ENCODE data around the gene ZNF70. TPM values are rescaled to one million over a fixed set of nuclear protein-coding genes. Genes with fewer than 3 reads are reported as not detected.

Gene ZNF70
- total RNA-seq, 4 donors from 2014 or later: 4.1 to 7.4 (median 6.0) TPM

- 87 to 90% methylated on average over 14 of the region's 14 CpGs for WGBS, 2 donors
- H3K27me3 ChIP-seq: no peaks in the 10 kb centered on the region
- DNase-seq (ENCODE audit: low spot score in 2 of 2): no peak
- H3K36me3 ChIP-seq: no peaks in the 10 kb centered on the region
- TF ChIP-seq POLR2A (IDR thresholded peaks at IDR 0.05) (no peak), EP300 (IDR thresholded peaks at IDR 0.05) (no peak)
- TF ChIP-seq, protein P1, sequence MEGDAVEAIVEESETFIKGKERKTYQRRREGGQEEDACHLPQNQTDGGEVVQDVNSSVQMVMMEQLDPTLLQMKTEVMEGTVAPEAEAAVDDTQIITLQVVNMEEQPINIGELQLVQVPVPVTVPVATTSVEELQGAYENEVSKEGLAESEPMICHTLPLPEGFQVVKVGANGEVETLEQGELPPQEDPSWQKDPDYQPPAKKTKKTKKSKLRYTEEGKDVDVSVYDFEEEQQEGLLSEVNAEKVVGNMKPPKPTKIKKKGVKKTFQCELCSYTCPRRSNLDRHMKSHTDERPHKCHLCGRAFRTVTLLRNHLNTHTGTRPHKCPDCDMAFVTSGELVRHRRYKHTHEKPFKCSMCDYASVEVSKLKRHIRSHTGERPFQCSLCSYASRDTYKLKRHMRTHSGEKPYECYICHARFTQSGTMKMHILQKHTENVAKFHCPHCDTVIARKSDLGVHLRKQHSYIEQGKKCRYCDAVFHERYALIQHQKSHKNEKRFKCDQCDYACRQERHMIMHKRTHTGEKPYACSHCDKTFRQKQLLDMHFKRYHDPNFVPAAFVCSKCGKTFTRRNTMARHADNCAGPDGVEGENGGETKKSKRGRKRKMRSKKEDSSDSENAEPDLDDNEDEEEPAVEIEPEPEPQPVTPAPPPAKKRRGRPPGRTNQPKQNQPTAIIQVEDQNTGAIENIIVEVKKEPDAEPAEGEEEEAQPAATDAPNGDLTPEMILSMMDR (IDR thresholded peaks at IDR 0.05): no peak
- H3K9me3 ChIP-seq: no peaks in the 10 kb centered on the region
- peaks cover 0 to 20% (median 7%) of the 10 kb centered on the region in 4 donors for H3K4me1 ChIP-seq
- peak within 1 kb of the TSS in 1 of 4 donors; percentile 31 for H3K4me3 ChIP-seq
- H3K27ac ChIP-seq: no peak within 1 kb of the TSS
Measured at GRCh38 chr22:23754220-23754919, 3.5 kb upstream of the ZNF70 start, which contains the start of gene VPREB3. TSS of gene VPREB3 (minus strand) at chr22:23754425. CDS start at chr22:23754363, 62 bp downstream.

GRCh38 chr22:23753385-23753784 lies 2.5 kb upstream of the ZNF70 start:
- no peaks in the 10 kb centered on the region for H3K9me3 ChIP-seq
- H3K4me1 ChIP-seq: peaks cover 0 to 20% (median 7%) of the 10 kb centered on the region in 4 donors
- peak overlapping the region in 1 of 4 donors; percentile 31 for H3K4me3 ChIP-seq
- DNase-seq (ENCODE audit: low spot score in 2 of 2): no peak
- no peak for TF ChIP-seq POLR2A (IDR thresholded peaks at IDR 0.05)
- TF ChIP-seq EP300 (IDR thresholded peaks at IDR 0.05): no peak
- TF ChIP-seq, protein P1 (IDR thresholded peaks at IDR 0.05): no peak
- no peaks in the 10 kb centered on the region for H3K27me3 ChIP-seq
- H3K27ac ChIP-seq: no peak overlapping the region
- WGBS, 2 donors: 53 to 60% methylated on average over 2 of the region's 2 CpGs
- no peaks in the 10 kb centered on the region for H3K36me3 ChIP-seq

DNA sequence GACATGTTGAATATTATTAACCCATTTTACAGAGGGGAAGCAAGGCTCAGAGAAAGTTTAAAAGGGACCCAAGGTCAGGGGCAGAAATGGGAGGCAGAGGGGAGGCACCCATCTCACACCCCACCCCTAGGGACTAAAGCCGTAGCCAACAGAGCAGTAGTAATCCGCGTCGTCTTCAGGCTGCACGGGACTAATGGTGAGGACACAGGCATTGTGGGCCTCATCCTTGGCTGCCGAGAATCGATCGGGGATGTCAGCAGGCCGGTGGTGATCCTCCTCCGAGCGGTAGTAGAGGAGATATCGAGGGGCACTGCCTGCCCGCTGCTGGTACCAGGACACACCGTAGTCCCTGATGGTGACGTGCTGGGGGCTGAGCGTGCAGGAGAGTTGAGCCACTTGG lies 1.8 kb upstream of the ZNF70 start:
- no peak for DNase-seq (ENCODE audit: low spot score in 2 of 2)
- Histone ChIP-seq H3K9me3 (no peaks in the 10 kb centered on the region), H3K27ac (no peak overlapping the region), H3K4me1 (peaks cover 0 to 20% (median 7%) of the 10 kb centered on the region in 4 donors), H3K27me3 (no peaks in the 10 kb centered on the region), H3K4me3 (peak overlapping the region in 1 of 4 donors; percentile 31), H3K36me3 (no peaks in the 10 kb centered on the region)
- no peak for TF ChIP-seq EP300 (IDR thresholded peaks at IDR 0.05)
- TF ChIP-seq, protein P1 (IDR thresholded peaks at IDR 0.05): no peak
- no peak for TF ChIP-seq POLR2A (IDR thresholded peaks at IDR 0.05)
- WGBS, 2 donors: 86 to 92% methylated on average over 15 to 16 of the region's 16 CpGs

DNA sequence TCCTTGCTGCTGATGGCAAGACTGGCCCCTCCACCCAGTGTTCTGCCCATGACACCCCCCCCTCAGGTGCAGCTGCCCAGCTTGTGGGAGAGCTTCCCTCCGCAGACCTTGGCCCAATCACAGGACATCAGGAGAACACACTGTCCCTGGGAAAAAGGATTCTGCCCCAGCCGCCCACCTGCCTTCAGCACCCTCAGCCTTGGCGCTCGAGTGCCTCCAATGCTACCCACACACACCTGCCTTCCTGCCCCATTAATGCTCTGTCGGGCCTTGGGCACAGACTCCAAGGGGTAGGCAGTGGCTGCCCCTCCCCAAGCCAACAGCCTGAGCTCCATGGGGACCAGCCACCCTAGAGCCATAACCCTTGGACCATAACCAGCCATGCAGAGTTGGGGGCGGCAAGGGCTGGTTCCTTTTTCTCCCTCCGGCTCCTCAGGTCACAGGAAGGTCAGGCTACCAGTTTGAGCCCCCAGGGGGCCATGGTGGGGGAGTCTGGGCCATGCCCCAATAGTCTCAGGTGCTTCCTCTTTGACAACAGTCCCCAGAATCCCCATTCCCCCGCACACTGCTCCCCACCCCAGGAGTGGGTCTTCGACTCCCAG lies 1.3 kb upstream of the ZNF70 start:
- Histone ChIP-seq H3K36me3 (no peaks in the 10 kb centered on the region), H3K27me3 (no peaks in the 10 kb centered on the region), H3K9me3 (no peaks in the 10 kb centered on the region), H3K4me1 (peaks cover 0 to 20% (median 7%) of the 10 kb centered on the region in 4 donors), H3K4me3 (peak overlapping the region in 2 of 4 donors; percentile 77 to 92), H3K27ac (peak overlapping the region in 1 of 4 donors; percentile 95)
- TF ChIP-seq, protein P1 (IDR thresholded peaks at IDR 0.05): no peak
- TF ChIP-seq POLR2A (IDR thresholded peaks at IDR 0.05): no peak
- no peak for TF ChIP-seq EP300 (IDR thresholded peaks at IDR 0.05)
- DNase-seq (ENCODE audit: low spot score in 2 of 2): no peak
- WGBS, 2 donors: 75 to 85% methylated on average over 5 to 9 of the region's 9 CpGs

DNA sequence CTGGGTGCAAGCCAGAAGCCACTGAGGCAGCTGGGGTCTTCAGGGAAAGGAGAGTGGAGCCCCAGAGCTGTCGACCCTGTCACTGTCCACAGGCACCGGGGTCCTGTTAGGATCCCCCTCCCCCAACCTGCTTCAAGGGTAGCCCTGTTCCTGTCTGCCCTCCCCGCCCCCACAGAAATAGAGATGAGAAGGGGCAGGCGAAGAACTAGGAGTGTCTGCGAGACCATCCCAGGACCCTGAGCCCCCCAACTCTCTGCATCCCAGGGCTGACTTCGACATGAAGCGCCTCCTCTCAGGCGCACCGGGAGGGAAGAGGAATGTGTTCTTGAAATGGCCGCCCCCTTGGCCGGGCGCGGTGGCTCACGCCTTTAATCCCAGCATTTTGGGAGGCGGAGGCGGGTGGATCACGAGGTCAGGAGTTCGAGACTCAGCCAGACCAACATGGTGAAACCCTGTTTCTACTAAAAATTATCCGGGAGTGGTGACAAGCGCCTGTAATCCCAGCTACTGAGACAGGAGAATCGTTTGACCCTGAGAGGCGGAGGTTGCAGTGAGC lies 607 bp upstream of the ZNF70 start:
- no peak for DNase-seq (ENCODE audit: low spot score in 2 of 2)
- 31 to 34% methylated on average over 20 to 22 of the region's 22 CpGs for WGBS, 2 donors
- no peaks in the 10 kb centered on the region for H3K27me3 ChIP-seq
- TF ChIP-seq EP300 (IDR thresholded peaks at IDR 0.05): no peak
- TF ChIP-seq POLR2A (IDR thresholded peaks at IDR 0.05): no peak
- TF ChIP-seq, protein P1 (IDR thresholded peaks at IDR 0.05): no peak
- no peaks in the 10 kb centered on the region for H3K36me3 ChIP-seq
- H3K9me3 ChIP-seq: no peaks in the 10 kb centered on the region
- peak overlapping the region; percentile 50 to 95 (median 92) for H3K27ac ChIP-seq
- peak overlapping the region; percentile 53 to 92 (median 68) for H3K4me3 ChIP-seq
- peaks cover 0 to 20% (median 7%) of the 10 kb centered on the region in 4 donors for H3K4me1 ChIP-seq

Data from tibial nerve (tissue), 4 donors.